Gastroesophageal sphincter (tissue), 4 donors: ENCODE data around the gene NHSL1. TPM values are rescaled to one million over a fixed set of nuclear protein-coding genes. Genes with fewer than 3 reads are reported as not detected.

ENCODE experiments used
- ATAC-seq: fragments of 150-250 bp; one replicate; pipeline ENCODE4 v1.9.1; 2016; ENCODE audit warnings: mild to moderate bottlenecking, moderate library complexity
- H3K27ac ChIP-seq, 4 donors: fragments of 200-600 bp; sonication (generic) in 3 of 4; 1 replicate in 3 of 4; 2 replicates in 1 of 4; pipeline ENCODE4 v1.5.1; 2016 to 2019
- H3K27me3 ChIP-seq: fragments of 200-600 bp; sonication (generic); one replicate; pipeline ENCODE4 v1.5.1; 2019
- H3K36me3 ChIP-seq, 2 donors: fragments of 200-600 bp; sonication (generic); one replicate each; pipeline ENCODE4 v1.5.1; 2019; ENCODE audit warnings: control low read depth in 1 of 2
- H3K4me1 ChIP-seq, 3 donors: fragments of 200-600 bp; sonication (generic); 1 replicate in 2 of 3; 2 replicates in 1 of 3; pipeline ENCODE4 v1.5.1; 2016 to 2019; ENCODE audit warnings: control low read depth in 2 of 3
- H3K4me3 ChIP-seq, 2 donors: fragments of 200-600 bp; sonication (generic); one replicate each; pipeline ENCODE4 v1.5.1; 2019; ENCODE audit warnings: mild to moderate bottlenecking in 1 of 2, moderate library complexity in 1 of 2
- H3K9me3 ChIP-seq, 3 donors: fragments of 200-600 bp; sonication (generic); one replicate each; pipeline ENCODE4 v1.5.1; 2017 to 2019; ENCODE audit warnings: control low read depth in 2 of 3
- CTCF ChIP-seq, 4 experiments: fragments of 200-600 bp in 2 of 4; fragments of 450-650 bp in 2 of 4; sonication (generic) in 1 of 4; IDR thresholded peaks; one replicate each; pipeline ENCODE4 v1.5.1; 2017 to 2019; ENCODE audit warnings: antibody characterized with exemption in 4 of 4, mild to moderate bottlenecking in 2 of 4, moderate library complexity in 2 of 4
- EP300 ChIP-seq: sonication (generic); formaldehyde crosslinking; IDR thresholded peaks from one replicate; pipeline ENCODE4 v1.6.1; 2017; ENCODE audit warnings: antibody characterized with exemption, mild to moderate bottlenecking
- POLR2A ChIP-seq, 2 donors: fragments of 450-650 bp; IDR thresholded peaks; one replicate each; pipeline ENCODE4 v1.6.1; 2017; ENCODE audit warnings: antibody characterized with exemption in 2 of 2, mild to moderate bottlenecking in 2 of 2, moderate library complexity in 1 of 2
- POLR2AphosphoS5 ChIP-seq: sonication (generic); formaldehyde crosslinking; IDR thresholded peaks from one replicate; pipeline ENCODE4 v1.6.1; 2017; ENCODE audit warnings: antibody characterized with exemption
- WGBS, 2 donors: methylation state at CpG; one replicate each; pipeline ENCODE4 v1.1.5; 2018; ENCODE audit warnings: low coverage in 1 of 2; 5-methylcytosine and 5-hydroxymethylcytosine counted together
- total RNA-seq, 4 donors: library from RNA; depleted of rRNA; stranded (reverse); fragments of >200 nt; gene quantifications; one replicate each; pipeline ENCODE4 v1.1.0, GENCODE V29; 2016

Gene NHSL1
- total RNA-seq, 4 donors from 2014 or later, result 5.7 to 9.3 (median 7.9) TPM

- Histone ChIP-seq H3K27ac (peak overlapping the region; percentile 44 to 67 (median 66)), H3K9me3 (no peaks in the 10 kb centered on the region), H3K4me1 (peaks cover 2 to 37% (median 2%) of the 10 kb centered on the region in 3 donors), H3K4me3 (peak overlapping the region; percentile 14 to 28), H3K27me3 (no peaks in the 10 kb centered on the region), H3K36me3 (no peaks in the 10 kb centered on the region)
- 4 to 8% methylated on average over 11 of the region's 11 CpGs for WGBS, 2 donors
- TF ChIP-seq CTCF (IDR thresholded peaks at IDR 0.05) (no peak), POLR2A (IDR thresholded peaks at IDR 0.05) (no peak), EP300 (no peak), POLR2AphosphoS5 (no peak)
- no peak for ATAC-seq
These were observed 14.2 kb downstream of the NHSL1 start for GRCh38 chr6:138485005-138485545.

DNA sequence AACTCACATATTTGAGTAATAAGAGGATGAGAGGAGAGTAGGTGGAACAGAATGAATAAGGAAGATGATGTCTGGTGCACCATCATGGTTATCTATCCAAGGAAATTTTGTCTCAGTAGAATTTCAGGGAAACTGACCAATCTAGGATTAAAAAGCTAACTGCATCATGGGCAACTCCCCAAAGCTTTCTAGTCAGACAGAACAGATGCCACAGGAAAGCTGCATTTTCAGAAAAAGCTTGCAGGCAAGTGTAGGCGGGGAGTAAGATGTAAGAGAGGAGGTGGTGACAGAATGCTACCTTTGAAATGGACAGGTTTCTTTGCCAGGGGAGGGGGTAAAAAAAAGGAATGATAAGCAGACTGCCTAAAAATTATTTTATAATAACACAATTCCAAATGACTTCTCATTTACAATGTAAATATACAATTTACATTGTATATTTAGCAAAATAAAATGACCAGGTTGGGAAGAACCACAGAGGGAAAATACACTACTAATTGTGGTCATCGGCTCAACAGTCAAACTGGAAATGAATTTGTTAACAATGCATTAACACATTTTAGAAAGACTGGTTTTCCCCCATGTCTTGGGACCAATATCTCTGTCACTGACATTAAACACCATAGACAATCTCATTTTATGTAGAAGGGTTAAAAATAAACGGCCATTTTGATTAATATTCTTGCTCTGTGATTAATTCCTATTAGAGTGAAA, 15.1 kb downstream of the NHSL1 start:
- ATAC-seq, result no peak

GRCh38 chr6:138482816-138483215, 16.5 kb downstream of the NHSL1 start:
- Histone ChIP-seq H3K27me3 (no peaks in the 10 kb centered on the region), H3K36me3 (no peaks in the 10 kb centered on the region), H3K9me3 (no peaks in the 10 kb centered on the region), H3K4me1 (peaks cover 2 to 34% (median 2%) of the 10 kb centered on the region in 3 donors), H3K27ac (peak overlapping the region in 1 of 4 donors; percentile 53), H3K4me3 (no peak overlapping the region)
- TF ChIP-seq EP300 (no peak), CTCF (IDR thresholded peaks at IDR 0.05) (no peak), POLR2A (IDR thresholded peaks at IDR 0.05) (no peak), POLR2AphosphoS5 (no peak)
- no peak for ATAC-seq
- WGBS, 2 donors, result 100% methylated on average over 2 to 3 of the region's 3 CpGs

More for the DNA sequence above, 15.1 kb downstream of the NHSL1 start:
- Histone ChIP-seq H3K36me3 (no peaks in the 10 kb centered on the region), H3K9me3 (no peaks in the 10 kb centered on the region), H3K4me1 (peaks cover 2 to 34% (median 2%) of the 10 kb centered on the region in 3 donors), H3K4me3 (no peak overlapping the region), H3K27me3 (no peaks in the 10 kb centered on the region), H3K27ac (peak overlapping the region in 3 of 4 donors; percentile 53 to 67 (median 66))
- WGBS, 2 donors, result 71 to 81% methylated on average over 2 to 3 of the region's 3 CpGs
- TF ChIP-seq POLR2AphosphoS5, result no peak
- no peak for TF ChIP-seq POLR2A (IDR thresholded peaks at IDR 0.05)
- no peak for TF ChIP-seq CTCF (IDR thresholded peaks at IDR 0.05)
- TF ChIP-seq EP300, result no peak

- peaks cover 2 to 23% (median 2%) of the 10 kb centered on the region in 3 donors for H3K4me1 ChIP-seq
- H3K27ac ChIP-seq, result no peak overlapping the region
- no peaks in the 10 kb centered on the region for H3K9me3 ChIP-seq
- H3K36me3 ChIP-seq, result no peaks in the 10 kb centered on the region
- no peak for ATAC-seq
- TF ChIP-seq EP300 (no peak), POLR2AphosphoS5 (no peak), POLR2A (IDR thresholded peaks at IDR 0.05) (no peak), CTCF (IDR thresholded peaks at IDR 0.05) (no peak)
- no peak overlapping the region for H3K4me3 ChIP-seq
- WGBS, 2 donors, result 74 to 79% methylated on average over 5 to 6 of the region's 6 CpGs
- no peaks in the 10 kb centered on the region for H3K27me3 ChIP-seq
These were observed 18.9 kb downstream of the NHSL1 start for GRCh38 chr6:138480279-138480949.
